ENCODE results near the gene LSAMP.

The LSAMP gene

GRCh38 chr3:116445311-116445841, at the start of gene LSAMP:
Gene LSAMP (minus strand): TSS chr3:116445487.
- DNase-seq (ENCODE audit: low read depth, low spot score): no peak

- DNase-seq (ENCODE audit: low read depth, low spot score): no peak
Measured at GRCh38 chr3:116492379-116492778, 47.1 kb upstream of the LSAMP start.

GRCh38 chr3:116483135-116483534, 37.8 kb upstream of the LSAMP start:
- DNase-seq (ENCODE audit: low read depth, low spot score): no peak

- DNase-seq (ENCODE audit: low read depth, low spot score): no peak
Measured at GRCh38 chr3:116476691-116477090, 31.4 kb upstream of the LSAMP start.

GRCh38 chr3:116474801-116475200, 29.5 kb upstream of the LSAMP start:
- DNase-seq (ENCODE audit: low read depth, low spot score): no peak

GRCh38 chr3:116474032-116474780, 28.9 kb upstream of the LSAMP start:
- DNase-seq (ENCODE audit: low read depth, low spot score): no peak

- DNase-seq (ENCODE audit: low read depth, low spot score): no peak
Measured at GRCh38 chr3:116473602-116474001, 28.3 kb upstream of the LSAMP start.

GRCh38 chr3:116470605-116471197, 25.4 kb upstream of the LSAMP start:
- DNase-seq (ENCODE audit: low read depth, low spot score): no peak

- no peak for DNase-seq (ENCODE audit: low read depth, low spot score)
Measured at GRCh38 chr3:116469546-116469945, 24.3 kb upstream of the LSAMP start.

GRCh38 chr3:116464276-116464798, 19.1 kb upstream of the LSAMP start:
- DNase-seq (ENCODE audit: low read depth, low spot score): no peak

GRCh38 chr3:116453666-116454346, 8.5 kb upstream of the LSAMP start:
- DNase-seq (ENCODE audit: low read depth, low spot score): no peak

- no peak for DNase-seq (ENCODE audit: low read depth, low spot score)
Measured at GRCh38 chr3:116449546-116450350, 4.5 kb upstream of the LSAMP start.

- DNase-seq (ENCODE audit: low read depth, low spot score): no peak
Measured at GRCh38 chr3:116445990-116446389, 703 bp upstream of the LSAMP start.

- DNase-seq (ENCODE audit: low read depth, low spot score): no peak
Measured at GRCh38 chr3:116444819-116445310, 422 bp downstream of the LSAMP start.

GRCh38 chr3:116444115-116444747, 1.1 kb downstream of the LSAMP start:
- no peak for DNase-seq (ENCODE audit: low read depth, low spot score)

- DNase-seq (ENCODE audit: low read depth, low spot score): no peak
Measured at GRCh38 chr3:116443191-116443661, 2.1 kb downstream of the LSAMP start.

GRCh38 chr3:116442331-116443021, 2.8 kb downstream of the LSAMP start:
- DNase-seq (ENCODE audit: low read depth, low spot score): no peak

GRCh38 chr3:116441652-116442051, 3.6 kb downstream of the LSAMP start:
- no peak for DNase-seq (ENCODE audit: low read depth, low spot score)

GRCh38 chr3:116440196-116440595, 5.1 kb downstream of the LSAMP start:
- DNase-seq (ENCODE audit: low read depth, low spot score): no peak

GRCh38 chr3:116433552-116433951, 11.7 kb downstream of the LSAMP start:
- DNase-seq (ENCODE audit: low read depth, low spot score): no peak
